Mesodermal cell (in vitro differentiated cells): ENCODE data around the gene TTC3.
"Not testable (repeated sequence)": the region's sequence is repeated elsewhere in the genome, so short reads cannot be mapped to it uniquely, and the experiment has no call there.

Experiments
- H3K27ac ChIP-seq: 2 replicates; pipeline ENCODE4 v1.7.0; 2013; ENCODE audit warnings: mild to moderate bottlenecking, low read depth, low read length, moderate library complexity; ENCODE audit not compliant: severe bottlenecking
- H3K36me3 ChIP-seq: 2 replicates; pipeline ENCODE4 v1.7.1; 2013; ENCODE audit warnings: mild to moderate bottlenecking, low read length, moderate library complexity; ENCODE audit not compliant: control insufficient read depth, insufficient read depth
- H3K4me1 ChIP-seq: one replicate; pipeline ENCODE4 v1.7.1; 2013; ENCODE audit warnings: mild to moderate bottlenecking, low read length; ENCODE audit not compliant: insufficient read depth, control insufficient read depth, poor library complexity, severe bottlenecking
- H3K4me3 ChIP-seq: 2 replicates; pipeline ENCODE4 v1.7.0; 2013; ENCODE audit warnings: low read length, control low read depth, mild to moderate bottlenecking; ENCODE audit not compliant: insufficient read depth, poor library complexity, severe bottlenecking; ENCODE audit errors: extremely low read depth
- H3K9me3 ChIP-seq: 2 replicates; pipeline ENCODE4 v1.7.1; 2013; ENCODE audit warnings: mild to moderate bottlenecking, low read length, moderate library complexity; ENCODE audit not compliant: control insufficient read depth
- WGBS, 2 experiments: methylation state at CpG; one replicate each; pipeline ENCODE4 v1.1.5; 2013; ENCODE audit warnings: missing lambda C conversion rate in 2 of 2; ENCODE audit not compliant: insufficient coverage in 2 of 2; 5-methylcytosine and 5-hydroxymethylcytosine counted together

TTC3 gene

DNA sequence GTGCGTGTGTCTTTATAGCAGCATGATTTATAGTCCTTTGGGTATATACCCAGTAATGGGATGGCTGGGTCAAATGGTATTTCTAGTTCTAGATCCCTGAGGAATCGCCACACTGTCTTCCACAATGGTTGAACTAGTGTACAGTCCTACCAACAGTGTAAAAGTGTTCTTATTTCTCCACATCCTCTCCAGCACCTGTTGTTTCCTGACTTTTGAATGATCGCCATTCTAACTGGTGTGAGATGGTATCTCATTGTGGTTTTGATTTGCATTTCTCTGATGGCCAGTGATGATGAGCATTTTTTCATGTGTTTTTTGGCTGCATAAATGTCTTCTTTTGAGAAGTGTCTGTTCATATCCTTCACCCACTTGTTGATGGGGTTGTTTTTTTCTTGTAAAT is 149.2 kb downstream of the TTC3 start:
- peaks cover 42% of the 10 kb centered on the region for H3K36me3 ChIP-seq
- H3K4me1 ChIP-seq, H3K27ac ChIP-seq, H3K9me3 ChIP-seq, H3K4me3 ChIP-seq: not testable (repeated sequence)
- no CpG with 5 or more reads among the region's 3 CpGs for WGBS, 2 experiments

GRCh38 chr21:37223804-37224345 is 150.8 kb downstream of the TTC3 start:
- Histone ChIP-seq H3K9me3 (peaks cover 5% of the 10 kb centered on the region), H3K27ac (no peak overlapping the region), H3K4me1 (no peaks in the 10 kb centered on the region), H3K36me3 (peaks cover 58% of the 10 kb centered on the region), H3K4me3 (no peak overlapping the region)
- WGBS, 2 experiments: 88 to 91% methylated on average over 1 to 2 of the region's 2 CpGs

- H3K4me3 ChIP-seq: no peak overlapping the region
- H3K9me3 ChIP-seq: peaks cover 5% of the 10 kb centered on the region
- peaks cover 71% of the 10 kb centered on the region for H3K36me3 ChIP-seq
- H3K27ac ChIP-seq: no peak overlapping the region
- WGBS, 2 experiments: 96% methylated on average over 18 to 21 of the region's 21 CpGs
- no peaks in the 10 kb centered on the region for H3K4me1 ChIP-seq
Measured at GRCh38 chr21:37224861-37225839, 152.1 kb downstream of the TTC3 start.

DNA sequence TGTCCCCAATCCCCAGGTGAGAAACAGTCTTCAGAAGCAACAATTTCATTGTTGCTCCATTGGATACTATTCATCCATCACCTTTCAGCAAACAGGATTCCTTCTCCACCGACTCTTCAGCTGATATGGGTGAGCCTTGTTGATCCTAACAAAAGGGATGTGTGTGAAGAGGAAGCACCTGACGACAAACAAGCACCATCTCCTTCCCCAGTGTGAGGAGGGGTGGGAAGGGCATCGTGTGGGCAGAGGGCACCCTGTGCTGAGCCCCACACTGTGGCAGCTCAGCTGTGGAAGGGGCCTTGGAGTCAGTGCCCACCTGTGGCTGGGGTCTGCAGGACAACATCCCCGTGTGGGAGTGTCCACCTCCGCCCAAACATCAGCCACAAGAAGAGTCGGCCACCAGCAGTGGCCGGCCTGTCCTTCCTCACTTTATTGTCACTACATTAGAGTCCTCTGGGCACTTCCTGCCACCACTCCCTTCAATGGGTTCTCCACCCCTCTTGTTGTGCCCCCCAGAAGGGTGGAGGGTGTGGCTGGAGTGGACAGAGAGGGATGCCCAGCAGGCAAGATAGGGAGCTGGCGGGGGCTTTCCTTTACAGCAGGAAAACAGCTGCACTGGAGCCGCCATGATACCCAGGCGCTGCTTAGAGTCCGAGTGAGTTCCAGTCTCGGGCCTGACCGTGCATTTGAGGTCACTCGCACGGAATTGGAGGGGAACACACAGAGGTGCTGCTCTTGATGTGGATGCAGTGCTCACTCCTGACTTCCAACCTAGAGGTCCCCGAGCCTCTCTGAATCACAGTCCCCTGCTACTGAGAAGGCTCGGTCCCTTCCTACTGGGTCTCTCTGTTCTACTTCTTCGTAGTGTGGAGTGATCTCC is 153.2 kb downstream of the TTC3 start:
- Histone ChIP-seq H3K4me1 (no peaks in the 10 kb centered on the region), H3K9me3 (peaks cover 2% of the 10 kb centered on the region), H3K4me3 (no peak overlapping the region), H3K36me3 (peaks cover 81% of the 10 kb centered on the region), H3K27ac (no peak overlapping the region)
- WGBS, 2 experiments: 93 to 97% methylated on average over 9 to 11 of the region's 18 CpGs

- H3K4me3 ChIP-seq: no peak overlapping the region
- H3K36me3 ChIP-seq: peaks cover 91% of the 10 kb centered on the region
- no peaks in the 10 kb centered on the region for H3K9me3 ChIP-seq
- 91 to 94% methylated on average over 30 to 34 of the region's 38 CpGs for WGBS, 2 experiments
- H3K27ac ChIP-seq: no peak overlapping the region
- no peaks in the 10 kb centered on the region for H3K4me1 ChIP-seq
Measured at GRCh38 chr21:37227071-37228002, 154.3 kb downstream of the TTC3 start.

DNA sequence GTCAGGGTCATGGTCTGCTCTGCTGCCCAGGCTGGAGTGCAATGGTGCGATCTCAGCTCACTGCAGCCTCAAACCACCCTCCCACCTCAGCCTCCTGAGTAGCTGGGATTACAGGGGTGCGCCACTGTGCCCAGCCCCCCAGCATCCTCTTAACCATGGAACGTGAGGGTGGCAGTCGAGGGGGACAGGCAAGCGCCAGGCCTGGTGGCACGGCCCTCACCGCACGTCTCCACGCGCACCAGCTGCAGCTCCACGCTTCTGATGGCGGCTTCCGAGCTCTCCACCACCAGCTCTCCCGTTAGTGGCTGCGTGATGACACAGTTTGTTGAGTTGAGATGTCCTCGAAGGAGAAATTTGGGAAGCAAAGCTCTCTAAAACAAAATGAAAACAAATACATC is 154.9 kb downstream of the TTC3 start:
- Histone ChIP-seq H3K36me3 (peaks cover 96% of the 10 kb centered on the region), H3K9me3 (no peaks in the 10 kb centered on the region)
- WGBS, 2 experiments: 93 to 98% methylated on average over 8 to 12 of the region's 16 CpGs

DNA sequence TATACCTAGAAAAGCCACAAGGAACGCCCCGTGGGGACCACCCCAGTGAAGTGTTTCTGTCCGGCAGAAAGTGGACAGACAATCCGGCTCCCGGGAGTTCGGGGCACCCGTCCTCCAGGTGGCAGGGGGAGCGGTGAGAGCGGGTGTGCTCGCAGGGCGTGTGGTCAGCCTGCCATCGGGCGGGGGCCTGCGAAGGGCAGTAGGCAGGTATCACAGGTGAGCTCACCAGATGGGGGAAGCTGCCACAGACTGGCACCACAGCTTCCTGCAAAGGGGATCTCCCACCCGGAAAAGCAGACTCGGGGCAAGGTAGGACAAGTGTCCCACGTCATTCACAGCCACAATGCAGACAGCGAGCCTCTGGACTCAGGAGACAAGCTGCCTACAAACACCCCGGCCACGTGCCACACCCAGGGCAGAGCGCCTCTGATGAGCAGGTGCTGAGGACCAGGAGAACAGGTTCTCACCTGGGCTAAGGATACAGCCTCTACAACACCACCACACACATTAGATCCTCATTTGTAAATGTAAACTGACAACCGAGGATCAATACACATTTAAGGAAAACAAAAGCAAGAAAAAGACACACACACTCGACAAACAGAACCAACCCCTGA is 157.7 kb downstream of the TTC3 start:
- Histone ChIP-seq H3K4me3 (no peak overlapping the region), H3K9me3 (no peaks in the 10 kb centered on the region), H3K36me3 (peaks cover 85% of the 10 kb centered on the region), H3K4me1 (no peaks in the 10 kb centered on the region), H3K27ac (no peak overlapping the region)
- WGBS, 2 experiments: 92 to 95% methylated on average over 21 to 22 of the region's 23 CpGs

More for the DNA sequence above, 154.9 kb downstream of the TTC3 start:
- H3K27ac ChIP-seq: no peak overlapping the region
- no peaks in the 10 kb centered on the region for H3K4me1 ChIP-seq
- H3K4me3 ChIP-seq: no peak overlapping the region

DNA sequence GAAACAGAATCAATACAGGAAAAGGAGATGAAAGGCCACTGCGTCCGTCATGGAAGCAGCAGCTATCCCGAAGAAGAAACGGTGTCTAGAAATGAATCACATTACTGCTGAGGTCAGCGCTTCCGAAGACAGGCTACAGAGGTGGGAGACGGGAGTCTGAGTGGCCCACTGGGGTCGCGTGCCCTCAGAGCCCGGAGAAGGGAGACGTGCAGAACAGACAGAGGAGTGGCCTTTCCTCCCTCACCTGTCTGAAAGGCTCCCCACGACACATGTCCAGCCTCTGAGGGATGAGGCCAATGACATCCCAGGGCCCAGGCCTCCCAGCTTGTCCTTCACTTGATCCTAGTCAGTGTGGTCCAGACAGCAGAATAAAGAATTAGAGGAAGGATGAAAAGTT is 158.2 kb downstream of the TTC3 start:
- H3K36me3 ChIP-seq: peaks cover 83% of the 10 kb centered on the region
- no peaks in the 10 kb centered on the region for H3K9me3 ChIP-seq
- H3K4me1 ChIP-seq: no peaks in the 10 kb centered on the region
- no peak overlapping the region for H3K27ac ChIP-seq
- no peak overlapping the region for H3K4me3 ChIP-seq
- 97 to 100% methylated on average over 12 of the region's 12 CpGs for WGBS, 2 experiments

DNA sequence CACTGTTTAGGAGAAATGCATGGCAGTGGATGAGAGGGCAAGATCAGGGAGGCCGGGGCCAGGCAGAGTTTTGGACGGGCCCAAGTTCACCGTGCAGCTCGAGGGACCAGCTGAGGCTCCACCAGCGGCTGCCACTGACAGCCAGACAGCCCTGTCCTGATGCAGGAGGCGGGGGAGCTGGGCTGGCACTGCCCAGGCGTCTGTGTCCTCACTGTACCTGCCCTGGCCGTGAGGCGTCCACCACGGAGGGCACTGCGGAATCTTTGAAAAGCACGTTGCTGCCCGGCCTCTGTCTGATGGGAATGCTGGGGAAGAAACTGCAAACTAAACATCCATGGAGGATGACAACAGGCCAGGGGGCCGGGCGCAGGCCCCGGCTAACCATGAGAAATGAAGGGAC is 158.6 kb downstream of the TTC3 start:
- Histone ChIP-seq H3K36me3 (peaks cover 81% of the 10 kb centered on the region), H3K4me1 (no peaks in the 10 kb centered on the region), H3K9me3 (no peaks in the 10 kb centered on the region), H3K4me3 (no peak overlapping the region), H3K27ac (no peak overlapping the region)
- WGBS, 2 experiments: 95 to 96% methylated on average over 13 to 16 of the region's 16 CpGs
